Panc1 (cell line): ENCODE measurements around the gene MTA3. TPM values are rescaled to one million over a fixed set of nuclear protein-coding genes. Genes with fewer than 3 reads are reported as not detected.

Source experiments
- ATAC-seq: fragments of 200-7000 bp; cut with Tn5 transposase; 2 replicates; pipeline ENCODE4 v1.9.1; 2020; ENCODE audit warnings: mild to moderate bottlenecking, moderate library complexity
- BruUV-seq: library from RNA; stranded (reverse); fragments of 400-500 nt; replicated peaks from 2 replicates; lab custom pipeline; 2021; lab: Mats Ljungman, UMichigan
- CTCF ChIA-PET: fragments of 300-600 bp; sonication (Branson Sonifier 250); formaldehyde crosslinking; loops from one replicate; lab custom pipeline; 2022; ENCODE audit warnings: antibody characterized with exemption; lab: Charles Lee
- POLR2A ChIA-PET: fragments of 300-600 bp; sonication (Branson Sonifier 250); formaldehyde crosslinking; loops from one replicate; lab custom pipeline; 2022; ENCODE audit warnings: antibody characterized with exemption; lab: Charles Lee
- DNase-seq: peaks from one replicate; pipeline ENCODE4 v3.0.0-alpha.2; 2010; ENCODE audit warnings: low read depth, low spot score
- H3K27ac ChIP-seq: 2 replicates; pipeline ENCODE4 v1.5.1; 2011; ENCODE audit warnings: mild to moderate bottlenecking, low read length, inconsistent platforms
- H3K27me3 ChIP-seq: fragments of 200-500 bp; sonication (Bioruptor generic); 2 replicates; pipeline ENCODE4 v1.6.0; 2014; ENCODE audit warnings: low read length, inconsistent platforms; ENCODE audit not compliant: control insufficient read depth, insufficient read depth
- H3K36me3 ChIP-seq: fragments of 200-500 bp; sonication (Bioruptor generic); 2 replicates; pipeline ENCODE4 v1.5.1; 2014; ENCODE audit warnings: inconsistent platforms, mild to moderate bottlenecking, low read length, moderate library complexity; ENCODE audit not compliant: control insufficient read depth, insufficient read depth
- H3K4me1 ChIP-seq: 2 replicates; pipeline ENCODE4 v1.5.1; 2011; ENCODE audit warnings: inconsistent platforms, mild to moderate bottlenecking, low read length, moderate library complexity; ENCODE audit not compliant: control insufficient read depth, insufficient read depth
- H3K4me3 ChIP-seq, 2 experiments: 2 replicates each; pipeline ENCODE4 v1.5.1; 2011 to 2012; ENCODE audit warnings: low read depth in 2 of 2, low read length in 2 of 2, mild to moderate bottlenecking in 2 of 2, inconsistent platforms in 1 of 2, moderate library complexity in 1 of 2
- H3K9me3 ChIP-seq: fragments of 200-500 bp; sonication (Bioruptor generic); 2 replicates; pipeline ENCODE4 v1.5.1; 2014; ENCODE audit warnings: low read depth, mild to moderate bottlenecking, inconsistent platforms, low read length, moderate library complexity; ENCODE audit not compliant: control insufficient read depth, insufficient read depth
- CTCF ChIP-seq: fragments of 450-650 bp; IDR thresholded peaks from 2 replicates; pipeline ENCODE4 v1.5.1; 2017; ENCODE audit warnings: mild to moderate bottlenecking
- POLR2AphosphoS5 ChIP-seq: IDR thresholded peaks from 2 replicates; pipeline ENCODE4 v1.6.1; 2012; ENCODE audit warnings: mild to moderate bottlenecking, low read depth, low read length, moderate library complexity
- REST ChIP-seq, 2 experiments: IDR thresholded peaks; 2 replicates each; pipeline ENCODE4 v1.6.1; 2011 to 2012; ENCODE audit warnings: low read depth in 2 of 2, control low read depth in 1 of 2, low read length in 1 of 2, mild to moderate bottlenecking in 1 of 2, moderate library complexity in 1 of 2; ENCODE audit not compliant: insufficient read depth in 1 of 2
- SIN3A ChIP-seq: IDR thresholded peaks from 2 replicates; pipeline ENCODE4 v1.6.1; 2012; ENCODE audit warnings: low read depth, mild to moderate bottlenecking, low read length, moderate library complexity, borderline replicate concordance; ENCODE audit not compliant: insufficient read depth
- TCF7L2 ChIP-seq: IDR thresholded peaks from 2 replicates; pipeline ENCODE4 v1.6.1; 2011; ENCODE audit warnings: mild to moderate bottlenecking, low read depth, low read length, inconsistent platforms
- in situ Hi-C: cut with HindIII; loops from 2 replicates; pipeline ENCODE4 v1.10.0; 2016; ENCODE audit warnings: low sequenced_read_pairs, low pct_unique_long_range_greater_than_20kb
- intact Hi-C: fragments of 100-400 bp; cut with micrococcal nuclease; formaldehyde crosslinking; loops from one replicate; pipeline ENCODE4 v1.10.0; 2022; ENCODE audit not compliant: unreplicated experiment
- total RNA-seq: library from RNA; stranded (reverse); gene quantifications from one replicate; pipeline ENCODE4 v1.2.1, GENCODE V29; 2021; ENCODE audit not compliant: unreplicated experiment

Gene MTA3
- total RNA-seq, 1 experiment from 2014 or later = 65.6 TPM

GRCh38 chr2:42708179-42708578, 139.7 kb downstream of the MTA3 start:
- no peak for TF ChIP-seq SIN3A
- TF ChIP-seq TCF7L2 = no peak
- TF ChIP-seq POLR2AphosphoS5 = no peak
- TF ChIP-seq REST (IDR thresholded peaks at IDR 0.05; ENCODE audit: insufficient read depth in 1 of 2, low read depth in 2 of 2, low read length in 1 of 2) = no peak
- H3K36me3 ChIP-seq = peaks cover 8% of the 10 kb centered on the region; the same call in 1 of the 2 replicates
- no TSS peak for BruUV-seq
- in situ Hi-C loops = no loop called here
- no peak overlapping the region for H3K27ac ChIP-seq
- intact Hi-C loops = no loop called here
- H3K27me3 ChIP-seq = no peaks in the 10 kb centered on the region
- H3K9me3 ChIP-seq = no peaks in the 10 kb centered on the region
- no peak overlapping the region for H3K4me3 ChIP-seq
- POLR2A ChIA-PET = no interaction called here
- no peaks in the 10 kb centered on the region for H3K4me1 ChIP-seq
- ATAC-seq (no peak), DNase-seq (no peak)
- CTCF ChIA-PET = no interaction called here

- no peak for TF ChIP-seq REST (IDR thresholded peaks at IDR 0.05; ENCODE audit: insufficient read depth in 1 of 2, low read depth in 2 of 2, low read length in 1 of 2)
- TF ChIP-seq CTCF = no peak
- Histone ChIP-seq H3K4me1 (no peaks in the 10 kb centered on the region), H3K36me3 (peaks cover 8% of the 10 kb centered on the region; the same call in 1 of the 2 replicates), H3K27ac (no peak overlapping the region), H3K27me3 (no peaks in the 10 kb centered on the region), H3K4me3 (no peak overlapping the region), H3K9me3 (no peaks in the 10 kb centered on the region)
- in situ Hi-C loops = no loop called here
- intact Hi-C loops = no loop called here
- BruUV-seq = no TSS peak
- POLR2A ChIA-PET = no interaction called here
- CTCF ChIA-PET = no interaction called here
- ATAC-seq (no peak), DNase-seq (no peak)
Measured at GRCh38 chr2:42711896-42712295, 143.5 kb downstream of the MTA3 start.
